ENCODE data around the gene ATP9A.

Gene ATP9A

GRCh38 chr20:51562332-51563173 is 205.6 kb downstream of the ATP9A start:
- no peak for DNase-seq (ENCODE audit: low read depth in 1 of 2, low spot score in 1 of 2)

- no peak for DNase-seq (ENCODE audit: low read depth in 1 of 2, low spot score in 1 of 2)
Measured at GRCh38 chr20:51562027-51562331, 206.2 kb downstream of the ATP9A start.

- DNase-seq (ENCODE audit: low read depth in 1 of 2, low spot score in 1 of 2) = no peak
Measured at GRCh38 chr20:51560550-51561307, 207.5 kb downstream of the ATP9A start.

- DNase-seq (ENCODE audit: low read depth in 1 of 2, low spot score in 1 of 2) = no peak
Measured at GRCh38 chr20:51560042-51560441, 208.1 kb downstream of the ATP9A start.

GRCh38 chr20:51554538-51555165 is 213.5 kb downstream of the ATP9A start:
- no peak for DNase-seq (ENCODE audit: low read depth in 1 of 2, low spot score in 1 of 2)

GRCh38 chr20:51553897-51554486 is 214.2 kb downstream of the ATP9A start:
- DNase-seq (ENCODE audit: low read depth in 1 of 2, low spot score in 1 of 2) = no peak

- DNase-seq (ENCODE audit: low read depth in 1 of 2, low spot score in 1 of 2) = no peak
Measured at GRCh38 chr20:51551186-51551585, 217.0 kb downstream of the ATP9A start.

GRCh38 chr20:51549474-51549873 is 218.7 kb downstream of the ATP9A start:
- no peak for DNase-seq (ENCODE audit: low read depth in 1 of 2, low spot score in 1 of 2)

GRCh38 chr20:51547951-51548350 is 220.2 kb downstream of the ATP9A start:
- DNase-seq (ENCODE audit: low read depth in 1 of 2, low spot score in 1 of 2) = no peak
